Osteoblast (primary cell): Measurements from ENCODE around the gene AATF. TPM values are rescaled to one million over a fixed set of nuclear protein-coding genes. Genes with fewer than 3 reads are reported as not detected.

Source experiments
- DNase-seq: peaks from one replicate; pipeline ENCODE4 v3.0.0; 2011; ENCODE audit warnings: low spot score, mixed read lengths; ENCODE audit not compliant: insufficient read length; ENCODE audit errors: missing footprints
- H2AFZ ChIP-seq: 2 replicates; pipeline ENCODE4 v1.6.0; 2011; ENCODE audit warnings: mild to moderate bottlenecking, low read length
- H3K27ac ChIP-seq: 2 replicates; pipeline ENCODE4 v1.5.1; 2011; ENCODE audit warnings: mild to moderate bottlenecking, low read depth, low read length, moderate library complexity
- H3K27me3 ChIP-seq: 2 replicates; pipeline ENCODE4 v1.6.0; 2012; ENCODE audit warnings: mild to moderate bottlenecking, control low read depth, inconsistent platforms, low read length, moderate library complexity; ENCODE audit not compliant: insufficient read depth
- H3K36me3 ChIP-seq: 2 replicates; pipeline ENCODE4 v1.5.1; 2011; ENCODE audit warnings: mild to moderate bottlenecking, low read length, control low read depth, moderate library complexity; ENCODE audit not compliant: insufficient read depth
- H3K4me1 ChIP-seq: 2 replicates; pipeline ENCODE4 v1.5.1; 2011; ENCODE audit warnings: mild to moderate bottlenecking, low read length, control low read depth, moderate library complexity; ENCODE audit not compliant: insufficient read depth
- H3K4me2 ChIP-seq: 2 replicates; pipeline ENCODE4 v1.6.0; 2011; ENCODE audit warnings: mild to moderate bottlenecking, low read length; ENCODE audit not compliant: insufficient read depth
- H3K4me3 ChIP-seq: fragments of 200-600 bp; sonication (generic); 3 replicates; pipeline ENCODE4 v1.5.1; 2012; ENCODE audit warnings: mild to moderate bottlenecking, low read length, inconsistent platforms; ENCODE audit not compliant: insufficient read depth
- H3K79me2 ChIP-seq: 2 replicates; pipeline ENCODE4 v1.6.0; 2012; ENCODE audit warnings: mild to moderate bottlenecking, low read length, control low read depth, inconsistent platforms; ENCODE audit not compliant: insufficient read depth
- H3K9me3 ChIP-seq: 2 replicates; pipeline ENCODE4 v1.5.1; 2011; ENCODE audit warnings: low read depth, low read length, control low read depth
- H4K20me1 ChIP-seq: 2 replicates; pipeline ENCODE4 v1.6.0; 2012; ENCODE audit warnings: mild to moderate bottlenecking, low read length, control low read depth; ENCODE audit not compliant: insufficient read depth
- total RNA-seq: library from RNA; depleted of rRNA; stranded (reverse); fragments of >200 nt; gene quantifications from 2 replicates; pipeline ENCODE4 v1.2.3, GENCODE V29; 2012
- TF ChIP-seq, protein P1 (sequence below): IDR thresholded peaks from 2 replicates; pipeline ENCODE4 v1.5.1; 2011; ENCODE audit warnings: mild to moderate bottlenecking, low read depth, low read length, moderate library complexity; ENCODE audit errors: extremely low read depth

AATF gene
- total RNA-seq, 1 donor: 22.4 TPM

DNA sequence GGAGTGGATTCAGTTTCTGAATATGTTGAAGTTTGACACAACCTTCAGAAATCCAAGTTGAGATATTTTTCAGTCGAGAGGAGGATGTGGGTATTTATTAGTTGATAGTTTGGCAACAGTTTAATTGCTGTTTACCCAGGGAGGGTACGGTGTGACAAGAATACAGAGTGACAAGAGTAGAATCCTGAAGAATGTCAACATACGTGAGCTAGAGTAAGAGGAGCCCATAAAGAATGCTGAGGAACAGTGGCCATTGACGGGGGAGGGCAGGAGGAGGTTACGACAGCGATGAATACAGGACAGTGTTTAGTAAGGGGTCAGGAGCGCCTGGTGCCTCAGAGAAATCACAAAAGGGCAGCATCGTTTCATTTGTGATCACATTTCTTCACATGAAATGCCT is 76.5 kb downstream of the AATF start:
- no peak overlapping the region for H2AFZ ChIP-seq
- no peaks in the 10 kb centered on the region for H3K4me1 ChIP-seq
- no peak for DNase-seq
- H3K4me3 ChIP-seq: no peak overlapping the region
- H3K27me3 ChIP-seq: no peaks in the 10 kb centered on the region
- H3K4me2 ChIP-seq: no peak overlapping the region
- no peaks in the 10 kb centered on the region for H3K79me2 ChIP-seq
- H4K20me1 ChIP-seq: no peaks in the 10 kb centered on the region
- H3K27ac ChIP-seq: no peak overlapping the region
- TF ChIP-seq, protein P1, sequence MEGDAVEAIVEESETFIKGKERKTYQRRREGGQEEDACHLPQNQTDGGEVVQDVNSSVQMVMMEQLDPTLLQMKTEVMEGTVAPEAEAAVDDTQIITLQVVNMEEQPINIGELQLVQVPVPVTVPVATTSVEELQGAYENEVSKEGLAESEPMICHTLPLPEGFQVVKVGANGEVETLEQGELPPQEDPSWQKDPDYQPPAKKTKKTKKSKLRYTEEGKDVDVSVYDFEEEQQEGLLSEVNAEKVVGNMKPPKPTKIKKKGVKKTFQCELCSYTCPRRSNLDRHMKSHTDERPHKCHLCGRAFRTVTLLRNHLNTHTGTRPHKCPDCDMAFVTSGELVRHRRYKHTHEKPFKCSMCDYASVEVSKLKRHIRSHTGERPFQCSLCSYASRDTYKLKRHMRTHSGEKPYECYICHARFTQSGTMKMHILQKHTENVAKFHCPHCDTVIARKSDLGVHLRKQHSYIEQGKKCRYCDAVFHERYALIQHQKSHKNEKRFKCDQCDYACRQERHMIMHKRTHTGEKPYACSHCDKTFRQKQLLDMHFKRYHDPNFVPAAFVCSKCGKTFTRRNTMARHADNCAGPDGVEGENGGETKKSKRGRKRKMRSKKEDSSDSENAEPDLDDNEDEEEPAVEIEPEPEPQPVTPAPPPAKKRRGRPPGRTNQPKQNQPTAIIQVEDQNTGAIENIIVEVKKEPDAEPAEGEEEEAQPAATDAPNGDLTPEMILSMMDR: no peak
- H3K9me3 ChIP-seq: no peaks in the 10 kb centered on the region
- H3K36me3 ChIP-seq: no peaks in the 10 kb centered on the region

DNA sequence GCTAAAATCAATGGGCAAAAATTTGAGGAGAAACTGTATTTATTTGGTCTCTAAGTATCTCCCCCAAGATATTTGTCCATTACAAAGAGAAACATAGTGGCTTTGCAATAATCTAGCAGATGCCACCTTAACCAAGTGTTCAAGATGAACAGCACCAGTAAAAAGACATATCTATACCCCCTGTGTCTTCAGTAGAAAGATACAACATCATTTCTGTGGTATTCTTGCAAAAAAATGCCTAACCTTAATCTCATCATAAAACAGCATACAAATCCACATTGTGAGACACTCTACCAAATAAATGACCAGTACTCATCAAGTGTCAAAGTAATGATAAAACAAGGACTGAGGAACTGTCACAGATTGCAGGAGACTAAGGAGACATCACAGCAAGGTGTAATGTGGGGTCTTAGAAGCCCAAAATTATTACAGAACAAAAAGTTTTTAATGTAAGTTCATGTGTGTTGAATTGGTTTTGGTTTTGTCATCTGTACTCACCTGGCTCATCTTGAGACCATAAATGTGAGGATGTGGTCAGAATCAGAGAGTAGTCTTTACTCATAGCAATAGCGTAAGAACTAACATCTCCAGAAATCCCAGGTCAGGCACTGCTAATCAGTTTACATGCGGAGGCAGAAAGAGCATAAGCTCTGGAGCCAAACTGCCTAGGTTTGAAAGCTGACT is 77.2 kb downstream of the AATF start:
- Histone ChIP-seq H3K27me3 (no peaks in the 10 kb centered on the region), H3K9me3 (no peaks in the 10 kb centered on the region), H3K4me1 (no peaks in the 10 kb centered on the region), H3K4me2 (no peak overlapping the region), H3K36me3 (no peaks in the 10 kb centered on the region), H4K20me1 (no peaks in the 10 kb centered on the region), H3K4me3 (no peak overlapping the region), H2AFZ (no peak overlapping the region), H3K27ac (no peak overlapping the region), H3K79me2 (no peaks in the 10 kb centered on the region)
- TF ChIP-seq, protein P1: no peak
- no peak for DNase-seq

DNA sequence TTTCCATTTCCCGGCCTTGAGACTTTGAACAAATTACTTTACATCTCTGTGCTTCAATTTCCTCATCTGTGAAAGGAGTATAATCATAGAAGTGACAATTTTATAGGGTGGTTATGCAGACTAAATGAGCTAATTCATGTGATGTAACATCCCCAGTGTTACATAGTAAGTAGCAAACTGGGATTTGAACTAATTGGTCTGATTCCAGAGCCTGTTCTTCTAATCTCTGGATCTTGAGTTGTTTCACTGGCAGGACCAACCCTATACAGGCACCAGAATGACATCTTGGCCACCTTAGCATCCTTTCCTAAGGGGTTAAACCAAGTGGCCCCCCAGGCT is 77.7 kb downstream of the AATF start:
- no peak overlapping the region for H3K4me2 ChIP-seq
- H3K79me2 ChIP-seq: no peaks in the 10 kb centered on the region
- no peaks in the 10 kb centered on the region for H3K9me3 ChIP-seq
- no peak overlapping the region for H2AFZ ChIP-seq
- no peak overlapping the region for H3K27ac ChIP-seq
- no peak for DNase-seq
- H3K36me3 ChIP-seq: peaks cover 4% of the 10 kb centered on the region
- H3K27me3 ChIP-seq: no peaks in the 10 kb centered on the region
- TF ChIP-seq, protein P1: no peak
- H3K4me1 ChIP-seq: no peaks in the 10 kb centered on the region
- no peak overlapping the region for H3K4me3 ChIP-seq
- no peaks in the 10 kb centered on the region for H4K20me1 ChIP-seq

DNA sequence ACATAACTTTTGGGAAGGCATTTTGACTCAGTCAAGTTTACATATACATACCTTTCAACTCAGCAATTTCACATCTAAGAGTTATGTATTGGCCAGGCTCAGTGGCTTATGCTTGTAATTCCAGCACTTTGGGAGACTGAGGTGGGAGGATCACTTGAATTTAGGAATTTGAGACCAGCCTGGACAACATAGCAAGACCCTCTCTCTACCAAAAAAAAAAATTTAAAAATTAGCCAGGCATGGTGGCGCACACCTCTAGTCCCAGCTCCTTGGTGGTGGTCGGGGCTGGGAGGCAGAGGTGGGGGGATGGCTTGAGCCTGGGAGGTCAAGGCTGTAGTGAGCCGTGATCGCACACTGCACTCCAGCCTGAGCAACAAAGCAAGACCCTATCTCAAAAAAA is 79.3 kb downstream of the AATF start:
- Histone ChIP-seq H3K9me3 (no peaks in the 10 kb centered on the region), H3K4me3 (no peak overlapping the region), H3K36me3 (peaks cover 9% of the 10 kb centered on the region), H3K79me2 (no peaks in the 10 kb centered on the region), H4K20me1 (no peaks in the 10 kb centered on the region), H3K4me1 (no peaks in the 10 kb centered on the region), H2AFZ (no peak overlapping the region), H3K27me3 (no peaks in the 10 kb centered on the region), H3K4me2 (no peak overlapping the region), H3K27ac (no peak overlapping the region)
- TF ChIP-seq, protein P1: no peak
- no peak for DNase-seq
